Transverse colon (tissue), 4 donors: Measurements from ENCODE around the gene GPSM1. TPM values are rescaled to one million over a fixed set of nuclear protein-coding genes. Genes with fewer than 3 reads are reported as not detected.
"Not testable (repeated sequence)": the region's sequence is repeated elsewhere in the genome, so short reads cannot be mapped to it uniquely, and the experiment has no call there.

ENCODE experiments used
- DNase-seq: peaks from one replicate; pipeline ENCODE4 v3.0.0-alpha.2; 2019
- H3K27ac ChIP-seq, 4 donors: fragments of 200-600 bp; sonication (generic); 2 replicates each; pipeline ENCODE4 v1.5.1; 2016 to 2018; ENCODE audit warnings: inconsistent platforms in 4 of 4
- H3K27me3 ChIP-seq: fragments of 200-600 bp; sonication (generic); 2 replicates; pipeline ENCODE4 v1.5.1; 2017; ENCODE audit warnings: inconsistent platforms
- H3K36me3 ChIP-seq, 4 donors: fragments of 200-600 bp; sonication (generic); 2 replicates each; pipeline ENCODE4 v1.5.1; 2017 to 2019; ENCODE audit warnings: inconsistent platforms in 4 of 4
- H3K4me1 ChIP-seq, 4 donors: fragments of 200-600 bp; sonication (generic); 2 replicates each; pipeline ENCODE4 v1.5.1; 2017 to 2020; ENCODE audit warnings: inconsistent platforms in 4 of 4
- H3K4me3 ChIP-seq, 4 donors: fragments of 200-600 bp; sonication (generic); 1 replicate in 1 of 4; 2 replicates in 3 of 4; pipeline versions ENCODE4 v1.5.1 to v1.6.1; 2017 to 2019; ENCODE audit warnings: inconsistent platforms in 4 of 4
- H3K9me3 ChIP-seq, 2 donors: fragments of 200-600 bp; sonication (generic); 2 replicates each; pipeline ENCODE4 v1.5.1; 2017 to 2019; ENCODE audit warnings: inconsistent platforms in 2 of 2
- EP300 ChIP-seq: sonication (generic); formaldehyde crosslinking; IDR thresholded peaks from one replicate; pipeline ENCODE4 v1.6.1; 2017; ENCODE audit warnings: antibody characterized with exemption, low read depth
- POLR2A ChIP-seq: fragments of 450-650 bp; IDR thresholded peaks from one replicate; pipeline ENCODE4 v1.6.1; 2016; ENCODE audit warnings: antibody characterized with exemption, mild to moderate bottlenecking, moderate library complexity
- POLR2AphosphoS5 ChIP-seq, 3 donors: sonication (generic); formaldehyde crosslinking; IDR thresholded peaks; one replicate each; pipeline ENCODE4 v1.6.1; 2016; ENCODE audit warnings: antibody characterized with exemption in 3 of 3
- WGBS, 2 donors: methylation state at CpG; one replicate each; pipeline ENCODE4 v1.1.5; 2018; ENCODE audit warnings: low coverage in 1 of 2; 5-methylcytosine and 5-hydroxymethylcytosine counted together
- in situ Hi-C, 4 donors: fragments of 200-750 bp; cut with MboI; loops; one replicate each; pipeline versions ENCODE4 v1.15.0 to v1.15.1; 2017; ENCODE audit warnings: low sequenced_read_pairs in 3 of 4, low pct_ligation_motif_present in 1 of 4, low pct_unique_long_range_greater_than_20kb in 1 of 4
- intact Hi-C: fragments of 100-400 bp; cut with DNase I; formaldehyde crosslinking; loops from one replicate; pipeline ENCODE4 v1.15.1; 2023; ENCODE audit warnings: low total_unique reads
- total RNA-seq, 4 donors: library from RNA; depleted of rRNA; stranded (reverse); fragments of >200 nt; gene quantifications; one replicate each; pipeline ENCODE4 v1.1.0, GENCODE V29; 2016
- TF ChIP-seq, protein P1 (sequence below), 5 experiments: fragments of 200-600 bp in 3 of 5; fragments of 450-650 bp in 2 of 5; sonication (generic) in 3 of 5; IDR thresholded peaks; 1 replicate in 2 of 5; 2 replicates in 3 of 5; pipeline ENCODE4 v1.5.1; 2016 to 2017; ENCODE audit warnings: antibody characterized with exemption in 5 of 5, inconsistent platforms in 3 of 5, mild to moderate bottlenecking in 2 of 5, moderate library complexity in 1 of 5

Gene GPSM1
- total RNA-seq, 4 donors from 2014 or later = 2.3 to 8.6 (median 7.0) TPM

DNA sequence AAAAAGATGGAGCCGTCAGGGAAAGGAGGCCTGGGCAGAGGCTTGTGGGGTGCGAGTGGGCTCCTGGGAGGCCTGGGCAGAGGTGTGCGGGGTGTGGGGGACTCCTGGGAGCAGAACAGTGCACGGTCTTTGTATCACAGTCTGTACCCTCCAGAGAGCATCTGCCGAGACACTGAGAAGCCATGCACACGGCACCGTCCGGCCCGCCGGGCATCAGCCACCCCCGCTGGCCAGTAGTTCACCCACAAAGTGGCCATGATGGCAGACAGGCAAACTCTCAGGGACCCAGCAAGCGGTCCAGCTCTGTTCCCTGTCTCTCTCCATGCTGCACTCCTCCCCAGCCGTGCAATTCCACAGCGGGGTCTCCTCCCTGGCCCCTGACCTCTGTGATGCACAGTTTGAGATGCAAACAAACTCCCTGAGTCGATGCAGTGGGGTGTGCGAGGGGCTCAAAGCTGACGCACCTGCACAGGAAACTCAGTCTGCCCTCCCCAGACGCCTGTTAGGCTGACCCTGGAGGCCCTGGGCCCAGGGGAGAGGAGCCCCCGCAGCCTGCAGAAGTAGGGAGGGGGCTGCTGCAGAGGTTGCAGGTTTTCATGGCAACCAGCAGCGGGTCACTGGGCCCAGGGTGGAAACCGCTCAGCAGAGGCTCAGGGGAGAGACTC lies 9.1 kb upstream of the GPSM1 start:
- Histone ChIP-seq H3K4me1 (no peaks in the 10 kb centered on the region), H3K27ac (no peak overlapping the region), H3K36me3 (no peaks in the 10 kb centered on the region), H3K4me3 (no peak overlapping the region), H3K27me3 (peaks cover 9% of the 10 kb centered on the region), H3K9me3 (peaks cover 0 to 5% of the 10 kb centered on the region in 2 donors)
- WGBS, 2 donors = 68 to 80% methylated on average over 1 to 20 of the region's 21 CpGs
- TF ChIP-seq POLR2A (no peak), EP300 (no peak), POLR2AphosphoS5 (IDR thresholded peaks at IDR 0.05) (no peak)
- TF ChIP-seq, protein P1, sequence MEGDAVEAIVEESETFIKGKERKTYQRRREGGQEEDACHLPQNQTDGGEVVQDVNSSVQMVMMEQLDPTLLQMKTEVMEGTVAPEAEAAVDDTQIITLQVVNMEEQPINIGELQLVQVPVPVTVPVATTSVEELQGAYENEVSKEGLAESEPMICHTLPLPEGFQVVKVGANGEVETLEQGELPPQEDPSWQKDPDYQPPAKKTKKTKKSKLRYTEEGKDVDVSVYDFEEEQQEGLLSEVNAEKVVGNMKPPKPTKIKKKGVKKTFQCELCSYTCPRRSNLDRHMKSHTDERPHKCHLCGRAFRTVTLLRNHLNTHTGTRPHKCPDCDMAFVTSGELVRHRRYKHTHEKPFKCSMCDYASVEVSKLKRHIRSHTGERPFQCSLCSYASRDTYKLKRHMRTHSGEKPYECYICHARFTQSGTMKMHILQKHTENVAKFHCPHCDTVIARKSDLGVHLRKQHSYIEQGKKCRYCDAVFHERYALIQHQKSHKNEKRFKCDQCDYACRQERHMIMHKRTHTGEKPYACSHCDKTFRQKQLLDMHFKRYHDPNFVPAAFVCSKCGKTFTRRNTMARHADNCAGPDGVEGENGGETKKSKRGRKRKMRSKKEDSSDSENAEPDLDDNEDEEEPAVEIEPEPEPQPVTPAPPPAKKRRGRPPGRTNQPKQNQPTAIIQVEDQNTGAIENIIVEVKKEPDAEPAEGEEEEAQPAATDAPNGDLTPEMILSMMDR (IDR thresholded peaks at IDR 0.05) = no peak
- no peak for DNase-seq
- in situ Hi-C loops = no loop called here
- intact Hi-C loops = no loop called here

DNA sequence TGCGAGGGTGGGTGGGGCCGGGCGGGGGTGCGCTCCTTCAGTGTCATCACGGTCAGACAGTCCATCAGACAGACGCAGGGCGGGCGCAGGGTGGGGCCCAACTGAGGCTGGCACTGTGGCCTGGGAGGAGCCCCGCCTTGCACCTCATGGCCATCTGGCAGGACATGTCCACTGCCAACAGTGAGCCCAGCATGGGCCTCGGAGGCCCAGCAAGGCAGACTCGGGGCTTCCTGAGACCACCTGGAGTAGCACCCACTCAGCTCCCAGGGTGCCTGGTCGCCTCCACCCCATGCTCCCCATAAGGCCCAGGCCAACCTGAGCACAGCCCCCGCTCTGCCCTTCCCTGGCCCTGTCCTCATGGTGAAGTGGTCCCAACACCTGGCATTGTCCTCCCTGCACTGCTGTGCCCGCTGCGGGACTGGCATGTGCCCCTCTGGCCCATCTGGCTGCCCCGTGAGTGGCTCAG lies 8.5 kb upstream of the GPSM1 start:
- DNase-seq = no peak
- Histone ChIP-seq H3K9me3 (peaks cover 0 to 5% of the 10 kb centered on the region in 2 donors), H3K4me1 (no peaks in the 10 kb centered on the region), H3K27ac (no peak overlapping the region), H3K4me3 (no peak overlapping the region), H3K36me3 (no peaks in the 10 kb centered on the region), H3K27me3 (peaks cover 9% of the 10 kb centered on the region)
- intact Hi-C loops = no loop called here
- in situ Hi-C loops = no loop called here
- TF ChIP-seq POLR2A = no peak
- TF ChIP-seq POLR2AphosphoS5 (IDR thresholded peaks at IDR 0.05) = no peak
- no peak for TF ChIP-seq EP300
- TF ChIP-seq, protein P1 (IDR thresholded peaks at IDR 0.05) = no peak
- WGBS, 2 donors = 63 to 67% methylated on average over 1 to 16 of the region's 16 CpGs

DNA sequence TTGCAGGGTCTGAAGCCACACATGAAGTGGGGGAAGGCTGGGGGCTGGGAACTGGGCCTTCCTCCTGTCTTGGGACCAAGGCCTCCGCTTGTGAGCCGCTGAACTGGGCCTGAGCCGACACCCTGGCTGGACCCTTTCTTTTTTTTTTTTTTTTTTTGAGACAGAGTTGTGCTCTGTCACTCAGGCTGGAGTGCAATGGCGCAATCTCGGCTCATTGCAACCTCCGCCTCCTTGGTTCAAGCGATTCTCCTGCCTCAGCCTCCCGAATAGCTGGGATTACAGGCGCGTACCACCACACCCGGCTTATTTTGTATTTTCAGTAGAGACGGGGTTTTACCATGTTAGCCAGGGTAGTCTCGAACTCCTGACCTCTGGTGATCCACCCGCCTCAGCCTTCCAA lies 8.1 kb upstream of the GPSM1 start:
- intact Hi-C loops, H3K4me1 ChIP-seq, H3K9me3 ChIP-seq, H3K27ac ChIP-seq, H3K4me3 ChIP-seq, in situ Hi-C loops, H3K27me3 ChIP-seq, H3K36me3 ChIP-seq, DNase-seq: not testable (repeated sequence)
- 92 to 98% methylated on average over 7 to 14 of the region's 14 CpGs for WGBS, 2 donors

DNA sequence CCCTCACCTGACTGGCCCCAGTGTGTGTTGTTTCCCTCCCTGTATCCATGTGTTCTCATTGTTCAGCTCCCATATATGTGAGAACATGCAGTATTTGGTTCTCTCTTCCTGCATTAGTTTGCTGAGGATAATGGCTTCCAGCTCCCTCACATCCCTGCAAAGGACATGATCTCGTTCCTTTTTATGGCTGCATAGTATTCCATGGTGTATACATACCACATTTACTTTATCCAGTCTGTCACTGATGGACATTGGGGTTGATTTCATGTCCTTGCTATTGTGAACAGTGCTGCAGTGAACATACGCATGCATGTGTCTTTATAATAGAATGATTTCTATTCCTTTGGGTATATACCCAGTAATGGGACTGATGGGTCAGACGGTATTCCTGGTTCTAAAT lies 7.4 kb upstream of the GPSM1 start:
- H3K9me3 ChIP-seq, intact Hi-C loops, DNase-seq, H3K4me3 ChIP-seq, H3K4me1 ChIP-seq, H3K36me3 ChIP-seq, H3K27ac ChIP-seq, H3K27me3 ChIP-seq, in situ Hi-C loops: not testable (repeated sequence)
- WGBS, 2 donors = 70 to 88% methylated on average over 3 of the region's 3 CpGs

DNA sequence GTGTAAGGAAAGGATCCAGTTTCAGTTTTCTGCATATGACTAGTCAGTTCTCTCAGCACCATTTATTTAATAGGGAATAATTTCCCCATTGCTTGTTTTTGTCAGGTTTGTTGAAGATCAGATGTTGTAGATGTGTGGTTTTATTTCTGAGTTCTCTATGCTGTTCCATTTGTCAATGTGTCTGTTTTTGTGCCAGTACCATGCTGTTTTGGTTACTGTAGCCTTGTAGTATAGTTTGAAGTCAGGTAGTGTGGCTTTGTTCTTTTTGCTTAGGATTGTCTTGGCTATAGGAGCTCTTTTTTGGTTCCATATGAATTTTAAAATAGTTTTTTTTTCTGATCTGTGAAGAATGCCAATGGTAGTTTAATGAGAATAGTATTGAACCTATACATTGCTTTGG lies 6.4 kb upstream of the GPSM1 start:
- in situ Hi-C loops, intact Hi-C loops: not testable (repeated sequence)
- peaks cover 15% of the 10 kb centered on the region for H3K27me3 ChIP-seq

DNA sequence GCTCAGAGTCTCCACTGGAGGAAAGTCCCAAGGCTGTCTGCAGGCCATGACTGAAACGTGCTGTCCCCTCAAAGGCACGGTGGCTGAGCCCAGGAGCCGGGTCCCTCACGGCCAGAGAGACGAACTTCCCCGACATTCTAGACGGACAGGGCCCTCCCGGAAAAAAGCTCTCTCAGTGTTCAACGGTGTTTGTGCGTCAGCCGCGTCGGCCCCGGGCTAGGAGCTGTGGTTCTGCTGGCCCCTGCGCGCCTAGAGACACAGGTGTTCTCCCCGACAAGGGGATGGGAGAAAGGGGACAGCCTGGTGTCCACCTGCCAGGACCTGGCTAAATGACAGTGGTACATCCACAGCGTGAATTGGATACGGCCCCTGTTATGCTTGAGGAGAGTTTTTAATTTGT lies 5.8 kb upstream of the GPSM1 start:
- Histone ChIP-seq H3K27ac (no peak overlapping the region), H3K27me3 (peaks cover 19% of the 10 kb centered on the region), H3K9me3 (no peaks in the 10 kb centered on the region), H3K36me3 (no peaks in the 10 kb centered on the region), H3K4me1 (peaks cover 0 to 8% (median 3%) of the 10 kb centered on the region in 4 donors), H3K4me3 (no peak overlapping the region)
- in situ Hi-C loops (no loop called here), intact Hi-C loops (no loop called here)
- TF ChIP-seq POLR2AphosphoS5 (IDR thresholded peaks at IDR 0.05) = no peak
- TF ChIP-seq, protein P1 (IDR thresholded peaks at IDR 0.05) = no peak
- no peak for TF ChIP-seq EP300
- no peak for TF ChIP-seq POLR2A
- WGBS, 2 donors = 85% methylated on average over 19 of the region's 19 CpGs; no CpG with 5 or more reads in 1 of the 2 donors
- no peak for DNase-seq

More for the DNA sequence above, 6.4 kb upstream of the GPSM1 start:
- H3K4me3 ChIP-seq, H3K27ac ChIP-seq, H3K4me1 ChIP-seq, H3K36me3 ChIP-seq, DNase-seq, H3K9me3 ChIP-seq: not testable (repeated sequence)
